Measurements from ENCODE around the gene CFAP43. TPM values are rescaled to one million over a fixed set of nuclear protein-coding genes. Genes with fewer than 3 reads are reported as not detected.
A peak's percentile ranks its signal among the peaks of the same experiment; 100 is the strongest.

CFAP43 gene
- total and polyA plus RNA-seq, 10 of the 15 experiments (the other 5 are each of a cell fraction or from before 2014, with no cell fraction given), result 0.06 to 0.14 (median 0.10) TPM; not detected in 5

DNA sequence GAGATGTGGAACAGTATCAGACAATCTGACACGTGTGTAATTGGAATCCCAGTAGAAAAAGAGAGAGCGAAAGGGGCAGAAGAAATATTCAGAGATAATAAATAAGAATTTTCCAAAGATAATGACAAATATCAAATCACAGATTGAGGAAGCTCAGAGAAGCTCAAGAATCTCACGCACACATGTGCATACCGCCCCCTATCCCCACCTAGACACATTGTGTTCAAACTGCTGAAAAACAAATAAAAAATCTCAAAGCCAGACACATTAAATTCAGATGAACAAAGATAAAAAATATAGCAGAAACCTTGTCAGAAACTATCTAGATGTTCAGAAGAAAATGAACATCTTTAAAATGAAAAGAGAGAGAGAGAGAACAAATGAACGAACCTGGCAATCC is 92.9 kb downstream of the CFAP43 start:
- intact Hi-C loops (cut with micrococcal nuclease; ENCODE audit: unreplicated experiment) (no loop called here), in situ Hi-C loops (cut with MboI) (no loop called here)
- ATAC-seq (peak; percentile 42; the same call in 1 of the 3 replicates), FAIRE-seq (no peak), DNase-seq (ENCODE audit: low read depth, low spot score) (no peak)
- TF ChIP-seq TCF7 (IDR thresholded peaks at IDR 0.05; ENCODE audit: borderline replicate concordance) (no peak), SMC3 (IDR thresholded peaks at IDR 0.05; ENCODE audit: borderline replicate concordance, low read length) (peak; percentile 18; the same call in 1 of the 2 replicates), RAD21 (IDR thresholded peaks at IDR 0.05; ENCODE audit: insufficient read depth, low read depth, low read length) (peak; percentile 44; the same call in 1 of the 2 replicates), EP300 (IDR thresholded peaks at IDR 0.05; ENCODE audit: borderline replicate concordance in 1 of 2, control insufficient read depth in 1 of 2, low read depth in 2 of 2, low read length in 2 of 2) (no peak), CBX3 (IDR thresholded peaks at IDR 0.05; ENCODE audit: borderline replicate concordance, low read depth) (no peak)
- TF ChIP-seq, protein P1, sequence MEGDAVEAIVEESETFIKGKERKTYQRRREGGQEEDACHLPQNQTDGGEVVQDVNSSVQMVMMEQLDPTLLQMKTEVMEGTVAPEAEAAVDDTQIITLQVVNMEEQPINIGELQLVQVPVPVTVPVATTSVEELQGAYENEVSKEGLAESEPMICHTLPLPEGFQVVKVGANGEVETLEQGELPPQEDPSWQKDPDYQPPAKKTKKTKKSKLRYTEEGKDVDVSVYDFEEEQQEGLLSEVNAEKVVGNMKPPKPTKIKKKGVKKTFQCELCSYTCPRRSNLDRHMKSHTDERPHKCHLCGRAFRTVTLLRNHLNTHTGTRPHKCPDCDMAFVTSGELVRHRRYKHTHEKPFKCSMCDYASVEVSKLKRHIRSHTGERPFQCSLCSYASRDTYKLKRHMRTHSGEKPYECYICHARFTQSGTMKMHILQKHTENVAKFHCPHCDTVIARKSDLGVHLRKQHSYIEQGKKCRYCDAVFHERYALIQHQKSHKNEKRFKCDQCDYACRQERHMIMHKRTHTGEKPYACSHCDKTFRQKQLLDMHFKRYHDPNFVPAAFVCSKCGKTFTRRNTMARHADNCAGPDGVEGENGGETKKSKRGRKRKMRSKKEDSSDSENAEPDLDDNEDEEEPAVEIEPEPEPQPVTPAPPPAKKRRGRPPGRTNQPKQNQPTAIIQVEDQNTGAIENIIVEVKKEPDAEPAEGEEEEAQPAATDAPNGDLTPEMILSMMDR (IDR thresholded peaks at IDR 0.05 in 2 of 3, conservative IDR thresholded peaks at IDR 0.05 in 1 of 3; ENCODE audit: control insufficient read depth in 2 of 3, extremely low read depth in 1 of 3, insufficient read depth in 1 of 3, low read depth in 3 of 3, low read length in 3 of 3), result peak; percentile 47 to 55 (median 48); a peak in 5 of 6 replicates
- Histone ChIP-seq H3K27ac (ENCODE audit: control insufficient read depth, insufficient read depth) (no peak overlapping the region), H3K36me3 (ENCODE audit: control insufficient read depth in 2 of 2, insufficient read depth in 2 of 2, low read length in 1 of 2) (no peaks in the 10 kb centered on the region), H3K27me3 (replicated peaks in 1 of 2; ENCODE audit: control insufficient read depth in 2 of 2, insufficient read depth in 2 of 2, low read length in 1 of 2) (no peaks in the 10 kb centered on the region; a peak in 2 of 4 replicates), H4K20me1 (ENCODE audit: control insufficient read depth, insufficient read depth) (no peaks in the 10 kb centered on the region), H3K4me3 (no peak overlapping the region), H3K4me1 (ENCODE audit: control insufficient read depth, insufficient read depth, low read length) (no peaks in the 10 kb centered on the region), H3K9me3 (replicated peaks; ENCODE audit: control insufficient read depth, insufficient read depth, low read length) (no peaks in the 10 kb centered on the region), H3K4me2 (ENCODE audit: control insufficient read depth, insufficient read depth) (no peak overlapping the region), H2AFZ (ENCODE audit: control insufficient read depth, low read depth, low read length) (no peak overlapping the region), H3K79me2 (ENCODE audit: control insufficient read depth, insufficient read depth, low read length) (no peaks in the 10 kb centered on the region), H3K9ac (ENCODE audit: control insufficient read depth, insufficient read depth, low read length) (no peak overlapping the region)
- ChIA-PET SMC1A (ENCODE audit: uncharacterized antibody, unreplicated experiment) (interaction anchor here (0.6 to 2.8 kb wide), 5 partner anchors 11 to 251 kb away, joined by 3 to 15 read pairs (median 5); no protein-coding TSS in a partner anchor), CTCF (interaction anchor here (0.7 to 3.2 kb wide), 11 partner anchors 12 to 278 kb away, joined by 3 to 24 read pairs (median 4); partner anchors contain the start of gene SFR1), POLR2A (no interaction called here), RAD21 (ENCODE audit: unreplicated experiment) (interaction anchor here (1.0 to 2.8 kb wide), 4 partner anchors 16 to 251 kb away, joined by 3 to 12 read pairs (median 4); no protein-coding TSS in a partner anchor)
- WGBS (ENCODE audit: insufficient coverage, insufficient replicate concordance, low lambda C conversion rate, missing lambda C conversion rate), result 30% methylated on average over 5 of the region's 5 CpGs
- BruUV-seq (replicated peaks), result no TSS peak

All from GM12878 (cell line).